CD14-positive monocyte (primary cell): ENCODE data around the gene DNM2. TPM values are rescaled to one million over a fixed set of nuclear protein-coding genes. Genes with fewer than 3 reads are reported as not detected.

Source experiments
- DNase-seq, 3 donors: peaks; one replicate each; pipeline ENCODE4 v3.0.0-alpha.2; 2011 to 2022
- H2AFZ ChIP-seq: 2 replicates; pipeline ENCODE4 v1.6.0; 2012; ENCODE audit warnings: mild to moderate bottlenecking, low read depth, low read length, inconsistent platforms; ENCODE audit not compliant: insufficient read depth, poor library complexity, severe bottlenecking
- H3K27ac ChIP-seq, 2 donors: 1 replicate in 1 of 2; 2 replicates in 1 of 2; pipeline ENCODE4 v1.5.1; 2012 to 2013; ENCODE audit warnings: low read length in 2 of 2, control low read depth in 1 of 2, inconsistent platforms in 1 of 2, low read depth in 1 of 2, mild to moderate bottlenecking in 1 of 2
- H3K27me3 ChIP-seq, 2 donors: one replicate each; pipeline versions ENCODE4 v1.6.0 to v1.6.1; 2011 to 2013; ENCODE audit warnings: low read length in 2 of 2; ENCODE audit not compliant: control insufficient read depth in 2 of 2, insufficient read depth in 2 of 2
- H3K36me3 ChIP-seq, 2 donors: replicated peaks in 1 of 2; 1 replicate in 1 of 2; 2 replicates in 1 of 2; pipeline versions ENCODE4 v1.5.1 to v1.6.1; 2012 to 2013; ENCODE audit warnings: low read length in 2 of 2, control low read depth in 1 of 2, inconsistent platforms in 1 of 2, mild to moderate bottlenecking in 1 of 2; ENCODE audit not compliant: insufficient read depth in 2 of 2, control insufficient read depth in 1 of 2
- H3K4me1 ChIP-seq, 2 donors: 1 replicate in 1 of 2; 2 replicates in 1 of 2; pipeline versions ENCODE4 v1.5.1 to v1.6.1; 2012 to 2013; ENCODE audit warnings: low read length in 2 of 2, control low read depth in 1 of 2, inconsistent platforms in 1 of 2, mild to moderate bottlenecking in 1 of 2, moderate library complexity in 1 of 2; ENCODE audit not compliant: insufficient read depth in 2 of 2, control insufficient read depth in 1 of 2
- H3K4me2 ChIP-seq: replicated peaks from 2 replicates; pipeline ENCODE3; 2012; ENCODE audit warnings: low read length, moderate library complexity, mild to moderate bottlenecking; ENCODE audit not compliant: poor library complexity, severe bottlenecking; ENCODE audit errors: extremely low read depth
- H3K4me3 ChIP-seq, 3 experiments: fragments of 200-600 bp in 1 of 3; sonication (generic) in 1 of 3; replicated peaks in 1 of 3; 1 replicate in 2 of 3; 2 replicates in 1 of 3; pipeline ENCODE4 v1.5.1; 2011 to 2013; ENCODE audit warnings: low read length in 3 of 3, mild to moderate bottlenecking in 3 of 3, control low read depth in 2 of 3, low read depth in 2 of 3, inconsistent platforms in 1 of 3, moderate library complexity in 1 of 3
- H3K79me2 ChIP-seq: 2 replicates; pipeline ENCODE4 v1.6.0; 2012; ENCODE audit warnings: mild to moderate bottlenecking, control low read depth, inconsistent platforms, low read length, moderate library complexity; ENCODE audit not compliant: insufficient read depth
- H3K9ac ChIP-seq: 2 replicates; pipeline ENCODE4 v1.6.0; 2017; ENCODE audit warnings: low read length, mild to moderate bottlenecking; ENCODE audit not compliant: insufficient read depth, poor library complexity, severe bottlenecking
- H3K9me3 ChIP-seq, 2 donors: replicated peaks in 1 of 2; 1 replicate in 1 of 2; 2 replicates in 1 of 2; pipeline versions ENCODE4 v1.5.1 to v1.6.1; 2012 to 2013; ENCODE audit warnings: low read length in 2 of 2, control low read depth in 1 of 2; ENCODE audit not compliant: control insufficient read depth in 1 of 2, insufficient read depth in 1 of 2
- H4K20me1 ChIP-seq: 2 replicates; pipeline ENCODE4 v1.6.0; 2012; ENCODE audit warnings: mild to moderate bottlenecking, low read length, control low read depth, moderate library complexity; ENCODE audit not compliant: insufficient read depth
- H3K27ac Mint-ChIP-seq, 7 donors: one replicate each; pipeline ENCODE4 v1.8.0; 2020; ENCODE audit warnings: mild to moderate bottlenecking in 7 of 7, mixed read lengths in 7 of 7, moderate library complexity in 6 of 7, inconsistent platforms in 2 of 7
- H3K27me3 Mint-ChIP-seq, 3 donors: one replicate each; pipeline ENCODE4 v1.8.0; 2021 to 2022; ENCODE audit warnings: low read depth in 3 of 3, mild to moderate bottlenecking in 3 of 3, mixed read lengths in 3 of 3, moderate library complexity in 3 of 3, inconsistent platforms in 1 of 3
- H3K36me3 Mint-ChIP-seq, 2 donors: one replicate each; pipeline ENCODE4 v1.8.0; 2020; ENCODE audit warnings: mixed read lengths in 2 of 2, inconsistent platforms in 1 of 2, mild to moderate bottlenecking in 1 of 2
- H3K4me1 Mint-ChIP-seq: one replicate; pipeline ENCODE4 v1.8.0; 2020; ENCODE audit warnings: mild to moderate bottlenecking, mixed read lengths
- H3K4me3 Mint-ChIP-seq, 2 donors: one replicate each; pipeline ENCODE4 v1.8.0; 2020; ENCODE audit warnings: mild to moderate bottlenecking in 2 of 2, mixed read lengths in 2 of 2, moderate library complexity in 1 of 2
- H3K9me3 Mint-ChIP-seq, 7 donors: one replicate each; pipeline ENCODE4 v1.8.0; 2020 to 2022; ENCODE audit warnings: mixed read lengths in 7 of 7, mild to moderate bottlenecking in 6 of 7, moderate library complexity in 6 of 7, inconsistent platforms in 2 of 7
- WGBS: methylation state at CpG from one replicate; pipeline ENCODE4 v1.1.5; 2013; ENCODE audit warnings: missing lambda C conversion rate; ENCODE audit not compliant: insufficient coverage; 5-methylcytosine and 5-hydroxymethylcytosine counted together
- intact Hi-C, 2 donors: fragments of 100-400 bp; cut with micrococcal nuclease; formaldehyde crosslinking; loops; one replicate each; pipeline versions ENCODE4 v1.15.0 to v1.15.1; 2023
- polyA plus RNA-seq, 3 donors: library from polyadenylated mRNA; depleted of rRNA in 1 of 3; unstranded in 2 of 3; stranded (reverse) in 1 of 3; fragments of 300-500 nt in 2 of 3; fragments of >200 nt in 1 of 3; fragmentation: Illumina TruSeq in 2 of 3; gene quantifications; 1 replicate in 2 of 3; 2 replicates in 1 of 3; pipeline ENCODE4 v1.2.3, GENCODE V29; 2012 to 2021
- TF ChIP-seq, protein P1 (sequence below): fragments of 200-600 bp; IDR thresholded peaks from one replicate; pipeline ENCODE4 v1.8.0; 2022; ENCODE audit warnings: antibody characterized with exemption, mild to moderate bottlenecking

DNM2 gene
- polyA plus RNA-seq, 3 donors: 53.0 to 186 (median 69.5) TPM

DNA sequence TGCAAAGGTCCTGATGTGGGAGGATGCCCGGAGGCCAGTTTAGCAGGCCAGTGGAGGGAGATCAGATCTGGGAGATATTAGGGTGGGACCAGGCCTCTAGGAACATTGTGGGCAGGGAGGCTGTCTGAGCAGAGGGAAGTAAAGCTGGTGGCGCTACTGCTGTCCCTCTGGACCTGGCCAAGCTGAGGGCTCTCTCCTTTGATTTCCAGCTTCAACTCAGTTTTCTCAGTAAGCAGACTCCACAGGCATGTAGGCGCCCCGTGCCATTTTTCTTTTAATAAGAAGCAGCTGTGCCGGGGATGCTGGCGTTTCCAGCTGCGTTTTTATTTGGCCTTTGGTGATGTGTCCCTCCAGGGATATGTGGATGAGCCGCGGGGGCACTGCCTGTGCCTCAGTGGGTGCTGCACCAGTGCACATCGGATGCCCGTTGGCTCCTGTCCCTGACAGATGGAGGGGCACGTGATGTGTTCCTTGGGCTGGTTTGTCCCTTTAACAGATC is 6.7 kb downstream of the DNM2 start:
- H3K4me1 Mint-ChIP-seq: peaks cover 42% of the 10 kb centered on the region

DNA sequence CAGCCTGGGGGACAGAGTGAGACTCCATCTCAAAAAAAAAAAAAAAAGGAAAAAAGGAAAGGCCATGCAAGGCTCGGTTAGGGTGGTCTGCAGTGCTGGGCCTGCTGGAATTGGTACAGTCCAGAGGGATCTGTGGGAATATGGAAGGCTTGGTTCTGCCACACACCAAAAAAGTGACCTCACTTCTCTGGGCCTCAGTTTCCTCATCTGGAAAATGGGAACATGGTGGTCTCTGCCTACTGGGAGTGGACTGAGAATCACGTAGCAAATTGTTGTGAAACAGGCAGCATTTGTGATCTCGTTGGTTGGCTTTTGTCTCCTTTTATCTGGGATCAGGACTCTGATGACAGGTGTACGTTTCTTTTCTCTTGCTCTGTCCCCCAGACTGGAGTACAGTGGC is 7.5 kb downstream of the DNM2 start:
- Histone ChIP-seq H3K4me3 (no peak overlapping the region), H3K9ac (no peak overlapping the region), H3K4me1 (peaks cover 29% of the 10 kb centered on the region in 2 donors), H3K27ac (no peak overlapping the region), H3K27me3 (no peaks in the 10 kb centered on the region), H3K79me2 (peaks cover 100% of the 10 kb centered on the region), H3K36me3 (peaks cover 0 to 29% of the 10 kb centered on the region in 2 donors), H3K4me2 (no peak overlapping the region), H3K9me3 (no peaks in the 10 kb centered on the region), H2AFZ (no peak overlapping the region), H4K20me1 (peaks cover 100% of the 10 kb centered on the region)
- Mint-ChIP-seq H3K27me3 (no peaks in the 10 kb centered on the region), H3K27ac (peak overlapping the region in 4 of 7 donors; percentile 21 to 84 (median 45)), H3K4me1 (peaks cover 44% of the 10 kb centered on the region), H3K4me3 (no peak overlapping the region), H3K36me3 (peaks cover 26 to 56% of the 10 kb centered on the region in 2 donors), H3K9me3 (no peaks in the 10 kb centered on the region)
- no peak for DNase-seq
- intact Hi-C loops: no loop called here
- TF ChIP-seq, protein P1, sequence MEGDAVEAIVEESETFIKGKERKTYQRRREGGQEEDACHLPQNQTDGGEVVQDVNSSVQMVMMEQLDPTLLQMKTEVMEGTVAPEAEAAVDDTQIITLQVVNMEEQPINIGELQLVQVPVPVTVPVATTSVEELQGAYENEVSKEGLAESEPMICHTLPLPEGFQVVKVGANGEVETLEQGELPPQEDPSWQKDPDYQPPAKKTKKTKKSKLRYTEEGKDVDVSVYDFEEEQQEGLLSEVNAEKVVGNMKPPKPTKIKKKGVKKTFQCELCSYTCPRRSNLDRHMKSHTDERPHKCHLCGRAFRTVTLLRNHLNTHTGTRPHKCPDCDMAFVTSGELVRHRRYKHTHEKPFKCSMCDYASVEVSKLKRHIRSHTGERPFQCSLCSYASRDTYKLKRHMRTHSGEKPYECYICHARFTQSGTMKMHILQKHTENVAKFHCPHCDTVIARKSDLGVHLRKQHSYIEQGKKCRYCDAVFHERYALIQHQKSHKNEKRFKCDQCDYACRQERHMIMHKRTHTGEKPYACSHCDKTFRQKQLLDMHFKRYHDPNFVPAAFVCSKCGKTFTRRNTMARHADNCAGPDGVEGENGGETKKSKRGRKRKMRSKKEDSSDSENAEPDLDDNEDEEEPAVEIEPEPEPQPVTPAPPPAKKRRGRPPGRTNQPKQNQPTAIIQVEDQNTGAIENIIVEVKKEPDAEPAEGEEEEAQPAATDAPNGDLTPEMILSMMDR: no peak
- WGBS: 76% methylated on average over 4 of the region's 4 CpGs

More for the DNA sequence above, 6.7 kb downstream of the DNM2 start:
- peak overlapping the region in 1 of 2 donors; percentile 41 for H3K27ac ChIP-seq
- peaks cover 26 to 58% of the 10 kb centered on the region in 2 donors for H3K36me3 Mint-ChIP-seq
- WGBS: 94% methylated on average over 10 of the region's 12 CpGs
- TF ChIP-seq, protein P1: no peak
- H3K9ac ChIP-seq: no peak overlapping the region
- no peaks in the 10 kb centered on the region for H3K27me3 Mint-ChIP-seq
- no peaks in the 10 kb centered on the region for H3K9me3 ChIP-seq
- no peak overlapping the region for H2AFZ ChIP-seq
- H3K79me2 ChIP-seq: peaks cover 100% of the 10 kb centered on the region
- H3K36me3 ChIP-seq: peaks cover 0 to 29% of the 10 kb centered on the region in 2 donors
- peaks cover 28 to 29% of the 10 kb centered on the region in 2 donors for H3K4me1 ChIP-seq
- intact Hi-C loops: no loop called here
- no peaks in the 10 kb centered on the region for H3K9me3 Mint-ChIP-seq
- H3K4me2 ChIP-seq: no peak overlapping the region
- no peak overlapping the region for H3K4me3 ChIP-seq
- no peak for DNase-seq
- H4K20me1 ChIP-seq: peaks cover 100% of the 10 kb centered on the region
- H3K4me3 Mint-ChIP-seq: no peak overlapping the region
- H3K27me3 ChIP-seq: no peaks in the 10 kb centered on the region
- H3K27ac Mint-ChIP-seq: peak overlapping the region in 5 of 7 donors; percentile 14 to 72 (median 41)
